Upper lobe of left lung (tissue), 6 donors: ENCODE data around the gene CSH2. TPM values are rescaled to one million over a fixed set of nuclear protein-coding genes. Genes with fewer than 3 reads are reported as not detected.
"Not testable (repeated sequence)": the region's sequence is repeated elsewhere in the genome, so short reads cannot be mapped to it uniquely, and the experiment has no call there.

Experiments used
- ATAC-seq, 2 donors: fragments of 200-7000 bp; cut with Tn5 transposase; one replicate each; pipeline ENCODE4 v1.9.1; 2022; ENCODE audit warnings: mild to moderate bottlenecking in 2 of 2, moderate library complexity in 2 of 2; ENCODE audit not compliant: low FRiP score in 2 of 2
- DNase-seq, 2 donors: peaks; one replicate each; pipeline ENCODE4 v3.0.0-alpha.2; 2019 to 2020
- H3K27ac ChIP-seq, 4 donors: fragments of 200-600 bp; sonication (generic); one replicate each; pipeline ENCODE4 v1.5.1; 2016 to 2019
- H3K27me3 ChIP-seq, 4 donors: fragments of 200-600 bp; sonication (generic); one replicate each; pipeline ENCODE4 v1.5.1; 2017 to 2019
- H3K36me3 ChIP-seq, 4 donors: fragments of 200-600 bp; sonication (generic); one replicate each; pipeline ENCODE4 v1.5.1; 2016 to 2019
- H3K4me1 ChIP-seq, 4 donors: fragments of 200-600 bp; sonication (generic); one replicate each; pipeline ENCODE4 v1.5.1; 2018 to 2019
- H3K4me3 ChIP-seq, 4 donors: fragments of 200-600 bp; sonication (generic); one replicate each; pipeline ENCODE4 v1.5.1; 2017 to 2019; ENCODE audit warnings: mild to moderate bottlenecking in 2 of 4, moderate library complexity in 1 of 4
- H3K9me3 ChIP-seq, 4 donors: fragments of 200-600 bp; sonication (generic); one replicate each; pipeline ENCODE4 v1.5.1; 2018 to 2019
- EP300 ChIP-seq, 4 donors: sonication (generic); formaldehyde crosslinking; IDR thresholded peaks; one replicate each; pipeline ENCODE4 v1.5.1; 2017; ENCODE audit warnings: antibody characterized with exemption in 4 of 4, control low read depth in 2 of 4
- POLR2A ChIP-seq, 4 donors: fragments of 450-650 bp; IDR thresholded peaks; one replicate each; pipeline ENCODE4 v1.5.1; 2016 to 2017; ENCODE audit warnings: antibody characterized with exemption in 4 of 4, mild to moderate bottlenecking in 2 of 4
- POLR2AphosphoS5 ChIP-seq, 2 donors: sonication (generic); formaldehyde crosslinking; IDR thresholded peaks; one replicate each; pipeline ENCODE4 v1.5.1; 2017; ENCODE audit warnings: antibody characterized with exemption in 2 of 2
- WGBS, 2 donors: methylation state at CpG; one replicate each; pipeline ENCODE4 v1.1.5; 2017 to 2018; 5-methylcytosine and 5-hydroxymethylcytosine counted together
- total RNA-seq, 6 donors: library from RNA; depleted of rRNA in 4 of 6; stranded (reverse); fragments of >200 nt in 4 of 6; gene quantifications; one replicate each; pipeline versions ENCODE4 v1.1.0 to v1.2.1, GENCODE V29; 2016 to 2021
- TF ChIP-seq, protein P1 (sequence below), 6 experiments: fragments of 450-650 bp in 4 of 6; fragments of 200-600 bp in 2 of 6; sonication (generic) in 2 of 6; IDR thresholded peaks; one replicate each; pipeline ENCODE4 v1.5.1; 2016 to 2019; ENCODE audit warnings: antibody characterized with exemption in 6 of 6
- donor health status: DM: no; HTN: no; CAD: no; lungs with moderate emphysema.
- donor health status: DM: no; HTN: yes; CAD: no; lungs with severe emphysema.

CSH2 gene
- total RNA-seq, 6 donors from 2014 or later: not detected

- no peaks in the 10 kb centered on the region for H3K27me3 ChIP-seq
- no peaks in the 10 kb centered on the region for H3K36me3 ChIP-seq
- TF ChIP-seq, protein P1, sequence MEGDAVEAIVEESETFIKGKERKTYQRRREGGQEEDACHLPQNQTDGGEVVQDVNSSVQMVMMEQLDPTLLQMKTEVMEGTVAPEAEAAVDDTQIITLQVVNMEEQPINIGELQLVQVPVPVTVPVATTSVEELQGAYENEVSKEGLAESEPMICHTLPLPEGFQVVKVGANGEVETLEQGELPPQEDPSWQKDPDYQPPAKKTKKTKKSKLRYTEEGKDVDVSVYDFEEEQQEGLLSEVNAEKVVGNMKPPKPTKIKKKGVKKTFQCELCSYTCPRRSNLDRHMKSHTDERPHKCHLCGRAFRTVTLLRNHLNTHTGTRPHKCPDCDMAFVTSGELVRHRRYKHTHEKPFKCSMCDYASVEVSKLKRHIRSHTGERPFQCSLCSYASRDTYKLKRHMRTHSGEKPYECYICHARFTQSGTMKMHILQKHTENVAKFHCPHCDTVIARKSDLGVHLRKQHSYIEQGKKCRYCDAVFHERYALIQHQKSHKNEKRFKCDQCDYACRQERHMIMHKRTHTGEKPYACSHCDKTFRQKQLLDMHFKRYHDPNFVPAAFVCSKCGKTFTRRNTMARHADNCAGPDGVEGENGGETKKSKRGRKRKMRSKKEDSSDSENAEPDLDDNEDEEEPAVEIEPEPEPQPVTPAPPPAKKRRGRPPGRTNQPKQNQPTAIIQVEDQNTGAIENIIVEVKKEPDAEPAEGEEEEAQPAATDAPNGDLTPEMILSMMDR (IDR thresholded peaks at IDR 0.05): no peak
- TF ChIP-seq EP300 (IDR thresholded peaks at IDR 0.05) (no peak), POLR2A (IDR thresholded peaks at IDR 0.05) (no peak), POLR2AphosphoS5 (IDR thresholded peaks at IDR 0.05) (no peak)
- H3K4me3 ChIP-seq: no peak overlapping the region
- DNase-seq: no peak
- ATAC-seq: no peak
- WGBS, 2 donors: 73 to 100% methylated on average over 1 to 3 of the region's 3 CpGs
- peaks cover 0 to 3% (median 0%) of the 10 kb centered on the region in 4 donors for H3K9me3 ChIP-seq
- H3K27ac ChIP-seq: no peak overlapping the region
- H3K4me1 ChIP-seq: peaks cover 2 to 26% (median 7%) of the 10 kb centered on the region in 4 donors
Measured at GRCh38 chr17:63847525-63848249, 25.8 kb downstream of the CSH2 start.

DNA sequence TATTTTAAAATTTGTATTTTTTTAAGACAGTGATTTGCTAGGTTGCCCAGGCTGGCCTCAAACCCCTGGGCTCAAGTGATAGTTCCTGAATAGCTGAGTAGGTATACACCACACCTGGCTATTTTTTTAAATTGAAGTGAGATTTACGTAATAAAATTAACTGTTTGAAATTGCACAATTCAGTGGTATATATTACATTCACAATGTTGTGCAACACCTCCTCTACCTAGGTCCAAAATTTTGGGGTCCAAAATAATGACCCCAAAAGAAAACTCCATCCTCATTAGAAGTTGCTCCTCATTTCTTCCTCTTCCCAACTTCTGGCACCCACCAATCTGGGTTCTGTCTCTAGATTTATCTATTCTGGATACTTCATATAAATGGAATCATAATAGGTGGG lies 28.0 kb downstream of the CSH2 start:
- Histone ChIP-seq H3K36me3 (no peaks in the 10 kb centered on the region), H3K27ac (no peak overlapping the region), H3K4me3 (no peak overlapping the region), H3K4me1 (peaks cover 10 to 39% (median 18%) of the 10 kb centered on the region in 4 donors), H3K27me3 (peaks cover 0 to 2% (median 0%) of the 10 kb centered on the region in 4 donors), H3K9me3 (peaks cover 0 to 3% (median 0%) of the 10 kb centered on the region in 4 donors)
- ATAC-seq: no peak
- WGBS, 2 donors: 28 to 29% methylated on average over 1 of the region's 1 CpG
- DNase-seq: no peak
- TF ChIP-seq POLR2AphosphoS5 (IDR thresholded peaks at IDR 0.05): no peak
- TF ChIP-seq, protein P1 (IDR thresholded peaks at IDR 0.05): no peak
- no peak for TF ChIP-seq POLR2A (IDR thresholded peaks at IDR 0.05)
- no peak for TF ChIP-seq EP300 (IDR thresholded peaks at IDR 0.05)

DNA sequence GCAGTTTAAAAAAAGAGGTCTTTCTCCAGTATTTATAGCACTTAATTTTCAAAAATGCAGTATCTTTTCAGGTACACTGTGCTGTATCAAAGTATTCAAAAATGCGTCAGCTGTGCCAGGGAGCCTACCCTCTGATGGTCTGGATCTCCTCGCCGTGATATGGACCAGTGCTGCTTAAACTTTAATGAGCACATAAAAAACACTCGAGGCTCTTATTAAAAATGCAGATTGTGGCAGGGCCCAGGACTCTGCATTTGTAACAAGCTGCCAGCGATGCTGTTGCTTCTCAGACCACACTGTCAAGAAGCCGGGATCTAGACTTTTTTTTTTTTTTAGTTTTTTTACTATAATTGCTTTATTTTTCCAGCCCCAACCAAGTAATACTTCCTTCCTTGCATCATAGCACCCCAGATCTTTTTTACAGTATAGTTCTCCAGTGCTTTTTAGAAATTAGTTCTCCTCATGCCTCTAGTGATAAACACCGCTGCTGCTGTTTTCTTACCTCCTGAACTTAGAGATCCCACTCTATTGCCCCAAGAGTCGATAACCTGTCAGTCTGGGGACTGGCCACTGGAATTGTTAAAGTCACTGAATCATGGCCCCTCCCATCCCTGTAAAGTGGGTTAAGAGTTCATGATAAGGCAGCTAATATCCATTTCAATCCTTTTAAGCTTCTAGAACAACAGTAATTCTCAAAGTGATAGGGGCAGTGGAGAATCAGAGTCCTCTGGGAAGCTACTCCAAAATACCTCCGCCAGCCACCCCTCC lies 29.4 kb downstream of the CSH2 start:
- ATAC-seq: no peak

GRCh38 chr17:63843387-63843888 lies 30.0 kb downstream of the CSH2 start:
- 4 to 8% methylated on average over 19 of the region's 19 CpGs for WGBS, 2 donors
- ATAC-seq: peak; percentile 9 to 34

More for the DNA sequence above, 29.4 kb downstream of the CSH2 start:
- Histone ChIP-seq H3K4me1 (peaks cover 24 to 48% (median 32%) of the 10 kb centered on the region in 4 donors), H3K9me3 (peaks cover 0 to 3% (median 0%) of the 10 kb centered on the region in 4 donors), H3K4me3 (peak overlapping the region in 2 of 4 donors; percentile 90 to 98), H3K27ac (peak overlapping the region; percentile 89 to 97 (median 96)), H3K27me3 (peaks cover 0 to 2% (median 0%) of the 10 kb centered on the region in 4 donors), H3K36me3 (no peaks in the 10 kb centered on the region)
- whole genome bisulfite sequencing, 2 donors: 73% methylated on average over 9 of the region's 9 CpGs
- DNase-seq: no peak
- TF ChIP-seq EP300 (IDR thresholded peaks at IDR 0.05) (no peak), POLR2A (IDR thresholded peaks at IDR 0.05) (no peak), POLR2AphosphoS5 (IDR thresholded peaks at IDR 0.05) (no peak)

GRCh38 chr17:63842540-63843386 lies 30.7 kb downstream of the CSH2 start, which contains the start of gene SMARCD2:
Gene SMARCD2, minus strand, starts transcription at chr17:63842685. Its CDS starts 11 bp downstream, at chr17:63842674.
- ATAC-seq: peak; percentile 94 to 97
- peaks cover 0 to under 1% (median 0%) of the 10 kb centered on the region in 4 donors for H3K36me3 ChIP-seq
- H3K4me3 ChIP-seq: peak within 1 kb of the TSS; percentile 66 to 98 (median 93)
- H3K9me3 ChIP-seq: no peaks in the 10 kb centered on the region
- H3K27ac ChIP-seq: peak within 1 kb of the TSS; percentile 89 to 97 (median 96)
- peaks cover 0 to 2% (median 0%) of the 10 kb centered on the region in 4 donors for H3K27me3 ChIP-seq
- DNase-seq: peak; percentile 98 to 100
- TF ChIP-seq, protein P1 (IDR thresholded peaks at IDR 0.05): peak in 5 of 6 experiments; percentile 3 to 63 (median 26)
- TF ChIP-seq POLR2AphosphoS5 (IDR thresholded peaks at IDR 0.05) (peak; percentile 84 to 85), POLR2A (IDR thresholded peaks at IDR 0.05) (peak; percentile 46 to 94 (median 69)), EP300 (IDR thresholded peaks at IDR 0.05) (peak in 1 of 4 donors; percentile 55)
- WGBS, 2 donors: 0 to 1% methylated on average over 10 to 49 of the region's 92 CpGs
- H3K4me1 ChIP-seq: peaks cover 38 to 51% (median 43%) of the 10 kb centered on the region in 4 donors

More at GRCh38 chr17:63843387-63843888, 30.0 kb downstream of the CSH2 start:
- not testable (repeated sequence) for H3K36me3 ChIP-seq, H3K27me3 ChIP-seq, H3K9me3 ChIP-seq
- peak; percentile 21 to 35 for TF ChIP-seq POLR2AphosphoS5 (IDR thresholded peaks at IDR 0.05)
- DNase-seq: peak in 1 of 2 donors; percentile 59
- peak overlapping the region; percentile 89 to 97 (median 96) for H3K27ac ChIP-seq
- peaks cover 31 to 48% (median 36%) of the 10 kb centered on the region in 4 donors for H3K4me1 ChIP-seq
- peak overlapping the region; percentile 40 to 98 (median 93) for H3K4me3 ChIP-seq
